Upper lobe of left lung (tissue), 6 donors: Measurements from ENCODE around the gene PLEKHA1. TPM values are rescaled to one million over a fixed set of nuclear protein-coding genes. Genes with fewer than 3 reads are reported as not detected.
A peak's percentile ranks its signal among the peaks of the same experiment; 100 is the strongest.

Experiments used
- ATAC-seq, 2 donors: fragments of 200-7000 bp; cut with Tn5 transposase; one replicate each; pipeline ENCODE4 v1.9.1; 2022; ENCODE audit warnings: mild to moderate bottlenecking in 2 of 2, moderate library complexity in 2 of 2; ENCODE audit not compliant: low FRiP score in 2 of 2
- DNase-seq, 2 donors: peaks; one replicate each; pipeline ENCODE4 v3.0.0-alpha.2; 2019 to 2020
- H3K27ac ChIP-seq, 4 donors: fragments of 200-600 bp; sonication (generic); one replicate each; pipeline ENCODE4 v1.5.1; 2016 to 2019
- H3K27me3 ChIP-seq, 4 donors: fragments of 200-600 bp; sonication (generic); one replicate each; pipeline ENCODE4 v1.5.1; 2017 to 2019
- H3K36me3 ChIP-seq, 4 donors: fragments of 200-600 bp; sonication (generic); one replicate each; pipeline ENCODE4 v1.5.1; 2016 to 2019
- H3K4me1 ChIP-seq, 4 donors: fragments of 200-600 bp; sonication (generic); one replicate each; pipeline ENCODE4 v1.5.1; 2018 to 2019
- H3K4me3 ChIP-seq, 4 donors: fragments of 200-600 bp; sonication (generic); one replicate each; pipeline ENCODE4 v1.5.1; 2017 to 2019; ENCODE audit warnings: mild to moderate bottlenecking in 2 of 4, moderate library complexity in 1 of 4
- H3K9me3 ChIP-seq, 4 donors: fragments of 200-600 bp; sonication (generic); one replicate each; pipeline ENCODE4 v1.5.1; 2018 to 2019
- CTCF ChIP-seq, 6 experiments: fragments of 450-650 bp in 4 of 6; fragments of 200-600 bp in 2 of 6; sonication (generic) in 2 of 6; IDR thresholded peaks; one replicate each; pipeline ENCODE4 v1.5.1; 2016 to 2019; ENCODE audit warnings: antibody characterized with exemption in 6 of 6
- EP300 ChIP-seq, 4 donors: sonication (generic); formaldehyde crosslinking; IDR thresholded peaks; one replicate each; pipeline ENCODE4 v1.5.1; 2017; ENCODE audit warnings: antibody characterized with exemption in 4 of 4, control low read depth in 2 of 4
- POLR2A ChIP-seq, 4 donors: fragments of 450-650 bp; IDR thresholded peaks; one replicate each; pipeline ENCODE4 v1.5.1; 2016 to 2017; ENCODE audit warnings: antibody characterized with exemption in 4 of 4, mild to moderate bottlenecking in 2 of 4
- POLR2AphosphoS5 ChIP-seq, 2 donors: sonication (generic); formaldehyde crosslinking; IDR thresholded peaks; one replicate each; pipeline ENCODE4 v1.5.1; 2017; ENCODE audit warnings: antibody characterized with exemption in 2 of 2
- WGBS, 2 donors: methylation state at CpG; one replicate each; pipeline ENCODE4 v1.1.5; 2017 to 2018; 5-methylcytosine and 5-hydroxymethylcytosine counted together
- total RNA-seq, 6 donors: library from RNA; depleted of rRNA in 4 of 6; stranded (reverse); fragments of >200 nt in 4 of 6; gene quantifications; one replicate each; pipeline versions ENCODE4 v1.1.0 to v1.2.1, GENCODE V29; 2016 to 2021
- donor health status: DM: no; HTN: no; CAD: no; lungs with moderate emphysema.
- donor health status: DM: no; HTN: yes; CAD: no; lungs with severe emphysema.

PLEKHA1 gene
- total RNA-seq, 6 donors from 2014 or later = 29.5 to 78.4 (median 43.7) TPM

- 52 to 61% methylated on average over 8 to 13 of the region's 13 CpGs for WGBS, 2 donors
- peak in 1 of 2 donors; percentile 50 for DNase-seq
- no peaks in the 10 kb centered on the region for H3K36me3 ChIP-seq
These were observed 5.8 kb upstream of the PLEKHA1 start for GRCh38 chr10:122368502-122369254.

GRCh38 chr10:122373108-122373507 lies 1.4 kb upstream of the PLEKHA1 start:
- DNase-seq = no peak
- H3K9me3 ChIP-seq = no peaks in the 10 kb centered on the region
- H3K36me3 ChIP-seq = no peaks in the 10 kb centered on the region
- 56 to 60% methylated on average over 4 of the region's 4 CpGs for WGBS, 2 donors
- H3K27ac ChIP-seq = peak overlapping the region; percentile 93 to 99 (median 96)
- peaks cover 8 to 35% (median 28%) of the 10 kb centered on the region in 4 donors for H3K4me1 ChIP-seq
- no peaks in the 10 kb centered on the region for H3K27me3 ChIP-seq
- no peak for ATAC-seq
- TF ChIP-seq POLR2A (IDR thresholded peaks at IDR 0.05) (no peak), CTCF (IDR thresholded peaks at IDR 0.05) (no peak), EP300 (IDR thresholded peaks at IDR 0.05) (no peak), POLR2AphosphoS5 (IDR thresholded peaks at IDR 0.05) (no peak)
- no peak overlapping the region for H3K4me3 ChIP-seq

More at GRCh38 chr10:122368502-122369254, 5.8 kb upstream of the PLEKHA1 start:
- H3K27ac ChIP-seq = no peak overlapping the region
- ATAC-seq = no peak
- no peaks in the 10 kb centered on the region for H3K9me3 ChIP-seq
- H3K4me3 ChIP-seq = no peak overlapping the region
- H3K4me1 ChIP-seq = peaks cover 0 to 14% (median 11%) of the 10 kb centered on the region in 4 donors
- no peaks in the 10 kb centered on the region for H3K27me3 ChIP-seq
- TF ChIP-seq CTCF (IDR thresholded peaks at IDR 0.05) (no peak), POLR2A (IDR thresholded peaks at IDR 0.05) (no peak)

GRCh38 chr10:122373721-122374120 lies 787 bp upstream of the PLEKHA1 start:
- WGBS, 2 donors = 11 to 18% methylated on average over 13 of the region's 13 CpGs
- TF ChIP-seq CTCF (IDR thresholded peaks at IDR 0.05) (no peak), EP300 (IDR thresholded peaks at IDR 0.05) (no peak)
- DNase-seq = no peak
- Histone ChIP-seq H3K27ac (peak overlapping the region; percentile 93 to 99 (median 96)), H3K9me3 (no peaks in the 10 kb centered on the region), H3K27me3 (no peaks in the 10 kb centered on the region), H3K4me3 (peak overlapping the region in 3 of 4 donors; percentile 75 to 94 (median 94)), H3K4me1 (peaks cover 11 to 37% (median 30%) of the 10 kb centered on the region in 4 donors), H3K36me3 (no peaks in the 10 kb centered on the region)
- peak; percentile 1 to 27 for ATAC-seq

GRCh38 chr10:122374859-122375678 lies 561 bp downstream of the PLEKHA1 start:
- Histone ChIP-seq H3K27me3 (no peaks in the 10 kb centered on the region), H3K4me3 (peak overlapping the region; percentile 75 to 94 (median 90)), H3K9me3 (no peaks in the 10 kb centered on the region), H3K4me1 (peaks cover 11 to 37% (median 30%) of the 10 kb centered on the region in 4 donors), H3K36me3 (no peaks in the 10 kb centered on the region), H3K27ac (peak overlapping the region; percentile 93 to 99 (median 96))
- 0% methylated on average over 3 to 23 of the region's 89 CpGs for WGBS, 2 donors
- peak in 1 of 2 donors; percentile 47 for TF ChIP-seq POLR2AphosphoS5 (IDR thresholded peaks at IDR 0.05)
- peak in 2 of 4 donors; percentile 33 to 45 for TF ChIP-seq POLR2A (IDR thresholded peaks at IDR 0.05)
- TF ChIP-seq CTCF (IDR thresholded peaks at IDR 0.05) = no peak
- DNase-seq = peak; percentile 60 to 94
- ATAC-seq = peak; percentile 56 to 76
